Activated T-cell treated with anti-CD3 and anti-CD28 coated beads for 24 hours (primary cell): ENCODE results near the gene UNC5B.
"Not testable (repeated sequence)": the region's sequence is repeated elsewhere in the genome, so short reads cannot be mapped to it uniquely, and the experiment has no call there.

Experiments used
- DNase-seq: peaks from one replicate; pipeline ENCODE4 v3.0.0-alpha.2; 2020; ENCODE audit warnings: low read depth

UNC5B gene

GRCh38 chr10:71209731-71210541 lies 2.4 kb upstream of the UNC5B start:
- DNase-seq = no peak

GRCh38 chr10:71210542-71210871 lies 1.9 kb upstream of the UNC5B start:
- DNase-seq = no peak

GRCh38 chr10:71211053-71211452 lies 1.3 kb upstream of the UNC5B start:
- no peak for DNase-seq

- DNase-seq = no peak
Measured at GRCh38 chr10:71211775-71212317, 524 bp upstream of the UNC5B start.

- DNase-seq = peak; percentile 8
Measured at GRCh38 chr10:71213127-71213621, 804 bp downstream of the UNC5B start.

- DNase-seq = no peak
Measured at GRCh38 chr10:71213761-71214440, 1.5 kb downstream of the UNC5B start.

- DNase-seq = no peak
Measured at GRCh38 chr10:71214641-71215559, 2.5 kb downstream of the UNC5B start.

GRCh38 chr10:71216363-71216695 lies 4.0 kb downstream of the UNC5B start:
- no peak for DNase-seq

GRCh38 chr10:71216751-71217265 lies 4.4 kb downstream of the UNC5B start:
- DNase-seq = no peak

GRCh38 chr10:71217266-71218045 lies 5.1 kb downstream of the UNC5B start:
- DNase-seq = no peak

- DNase-seq = no peak
Measured at GRCh38 chr10:71218046-71218650, 5.8 kb downstream of the UNC5B start.

- DNase-seq = no peak
Measured at GRCh38 chr10:71218651-71219050, 6.3 kb downstream of the UNC5B start.

GRCh38 chr10:71219236-71219917 lies 7.0 kb downstream of the UNC5B start:
- DNase-seq = not testable (repeated sequence)

GRCh38 chr10:71219918-71220688 lies 7.7 kb downstream of the UNC5B start:
- no peak for DNase-seq

GRCh38 chr10:71220689-71221540 lies 8.5 kb downstream of the UNC5B start:
- no peak for DNase-seq

- DNase-seq = no peak
Measured at GRCh38 chr10:71221586-71222202, 9.3 kb downstream of the UNC5B start.

GRCh38 chr10:71222601-71223346 lies 10.4 kb downstream of the UNC5B start:
- DNase-seq = no peak
